ENCODE results near the gene ZFYVE21. TPM values are rescaled to one million over a fixed set of nuclear protein-coding genes. Genes with fewer than 3 reads are reported as not detected.

The ZFYVE21 gene
- total RNA-seq, 1 experiment from 2014 or later, result 66.2 TPM

GRCh38 chr14:103698380-103699260 lies 17.0 kb upstream of the ZFYVE21 start:
- DNase-seq, result no peak
- peak overlapping the region; percentile 45 for H3K27ac Mint-ChIP-seq (ENCODE audit: unreplicated experiment)
- no peak for TF ChIP-seq CTCF (IDR thresholded peaks at IDR 0.05; ENCODE audit: insufficient read depth in 1 of 2, low read depth in 1 of 2, low read length in 1 of 2, severe bottlenecking in 1 of 2, unreplicated experiment in 1 of 2)
- Histone ChIP-seq H3K36me3 (ENCODE audit: control insufficient read depth, insufficient read depth, low read length) (peaks cover 2% of the 10 kb centered on the region; the same call in 1 of the 2 replicates), H3K4me1 (no peaks in the 10 kb centered on the region), H3K27me3 (replicated peaks; ENCODE audit: control insufficient read depth, insufficient read depth, low read length) (no peaks in the 10 kb centered on the region), H3K9me3 (no peaks in the 10 kb centered on the region), H3K4me3 (ENCODE audit: low read depth, low read length) (no peak overlapping the region)
- H3K4me3 Mint-ChIP-seq (ENCODE audit: unreplicated experiment), result no peak overlapping the region
- H3K9me3 Mint-ChIP-seq (ENCODE audit: unreplicated experiment), result no peaks in the 10 kb centered on the region
- no TSS peak for BruUV-seq (replicated peaks)
- H3K36me3 Mint-ChIP-seq (ENCODE audit: insufficient read depth, unreplicated experiment), result peaks cover 87% of the 10 kb centered on the region
- CTCF ChIA-PET, result interaction anchor here (0.6 kb wide), 1 partner anchor 44 kb away, joined by 3 read pairs; no protein-coding TSS in a partner anchor
- POLR2A ChIA-PET, result no interaction called here
- intact Hi-C loops (cut with micrococcal nuclease; ENCODE audit: unreplicated experiment), result no loop called here
- H3K4me1 Mint-ChIP-seq (ENCODE audit: low read depth, unreplicated experiment), result no peaks in the 10 kb centered on the region
- H3K27me3 Mint-ChIP-seq (ENCODE audit: insufficient read depth, unreplicated experiment), result no peaks in the 10 kb centered on the region

DNA sequence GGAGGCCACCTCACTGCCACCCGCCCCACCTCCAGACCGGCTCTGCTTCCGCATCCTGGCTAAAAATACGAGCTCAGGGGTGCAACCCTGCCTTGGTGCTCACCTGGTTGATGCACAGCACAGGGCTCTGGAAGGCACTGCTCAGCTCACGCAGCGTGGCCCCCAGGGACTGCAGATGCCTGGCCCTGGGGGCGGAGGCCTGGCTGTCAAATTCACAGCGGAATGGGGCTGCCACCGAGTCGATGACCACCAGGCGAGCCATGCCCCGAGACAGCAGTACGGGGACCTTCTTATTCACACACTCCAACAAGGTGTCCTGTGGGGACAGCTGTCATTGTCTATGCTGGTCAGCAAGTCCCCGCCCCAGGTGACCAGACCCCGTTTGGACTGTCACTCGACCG lies 16.3 kb upstream of the ZFYVE21 start:
- H3K27me3 Mint-ChIP-seq (ENCODE audit: insufficient read depth, unreplicated experiment), result no peaks in the 10 kb centered on the region
- CTCF ChIA-PET, result interaction anchor here (0.6 kb wide), 1 partner anchor 45 kb away, joined by 3 read pairs; no protein-coding TSS in a partner anchor
- H3K36me3 Mint-ChIP-seq (ENCODE audit: insufficient read depth, unreplicated experiment), result peaks cover 86% of the 10 kb centered on the region
- Histone ChIP-seq H3K9me3 (no peaks in the 10 kb centered on the region), H3K4me1 (no peaks in the 10 kb centered on the region), H3K36me3 (ENCODE audit: control insufficient read depth, insufficient read depth, low read length) (peaks cover 2% of the 10 kb centered on the region; the same call in 1 of the 2 replicates), H3K4me3 (ENCODE audit: low read depth, low read length) (no peak overlapping the region), H3K27me3 (replicated peaks; ENCODE audit: control insufficient read depth, insufficient read depth, low read length) (no peaks in the 10 kb centered on the region)
- intact Hi-C loops (cut with micrococcal nuclease; ENCODE audit: unreplicated experiment), result no loop called here
- H3K27ac Mint-ChIP-seq (ENCODE audit: unreplicated experiment), result peak overlapping the region; percentile 45
- H3K4me1 Mint-ChIP-seq (ENCODE audit: low read depth, unreplicated experiment), result no peaks in the 10 kb centered on the region
- H3K4me3 Mint-ChIP-seq (ENCODE audit: unreplicated experiment), result no peak overlapping the region
- DNase-seq, result no peak
- POLR2A ChIA-PET, result no interaction called here
- BruUV-seq (replicated peaks), result no TSS peak
- H3K9me3 Mint-ChIP-seq (ENCODE audit: unreplicated experiment), result no peaks in the 10 kb centered on the region
- no peak for TF ChIP-seq CTCF (IDR thresholded peaks at IDR 0.05; ENCODE audit: insufficient read depth in 1 of 2, low read depth in 1 of 2, low read length in 1 of 2, severe bottlenecking in 1 of 2, unreplicated experiment in 1 of 2)

GRCh38 chr14:103699901-103700752 lies 15.5 kb upstream of the ZFYVE21 start:
- Mint-ChIP-seq H3K27ac (ENCODE audit: unreplicated experiment) (peak overlapping the region; percentile 45), H3K4me1 (ENCODE audit: low read depth, unreplicated experiment) (no peaks in the 10 kb centered on the region), H3K9me3 (ENCODE audit: unreplicated experiment) (no peaks in the 10 kb centered on the region), H3K27me3 (ENCODE audit: insufficient read depth, unreplicated experiment) (no peaks in the 10 kb centered on the region), H3K36me3 (ENCODE audit: insufficient read depth, unreplicated experiment) (peaks cover 90% of the 10 kb centered on the region), H3K4me3 (ENCODE audit: unreplicated experiment) (no peak overlapping the region)
- TF ChIP-seq CTCF (IDR thresholded peaks at IDR 0.05; ENCODE audit: insufficient read depth in 1 of 2, low read depth in 1 of 2, low read length in 1 of 2, severe bottlenecking in 1 of 2, unreplicated experiment in 1 of 2), result no peak
- no peak overlapping the region for H3K4me3 ChIP-seq (ENCODE audit: low read depth, low read length)
- DNase-seq, result no peak
- no peaks in the 10 kb centered on the region for H3K27me3 ChIP-seq (replicated peaks; ENCODE audit: control insufficient read depth, insufficient read depth, low read length)
- POLR2A ChIA-PET, result no interaction called here
- CTCF ChIA-PET, result no interaction called here
- no peaks in the 10 kb centered on the region for H3K4me1 ChIP-seq
- no TSS peak for BruUV-seq (replicated peaks)
- no peaks in the 10 kb centered on the region for H3K9me3 ChIP-seq
- intact Hi-C loops (cut with micrococcal nuclease; ENCODE audit: unreplicated experiment), result no loop called here
- H3K36me3 ChIP-seq (ENCODE audit: control insufficient read depth, insufficient read depth, low read length), result no peaks in the 10 kb centered on the region; the same call in 1 of the 2 replicates

Data from Caco-2 (cell line).